GM12878 (cell line): ENCODE data around the gene RASGRP2. TPM values are rescaled to one million over a fixed set of nuclear protein-coding genes. Genes with fewer than 3 reads are reported as not detected.

ENCODE experiments used
- ATAC-seq: fragments of 200-7000 bp; cut with Tn5 transposase; 3 replicates; pipeline ENCODE4 v1.9.1; 2020; ENCODE audit warnings: mild to moderate bottlenecking, moderate library complexity
- BruUV-seq: library from RNA; stranded (reverse); fragments of 400-500 nt; replicated peaks from 2 replicates; lab custom pipeline; 2021; lab: Mats Ljungman, UMichigan
- CTCF ChIA-PET: fragments of 300-600 bp; sonication (Branson Sonifier 250); formaldehyde crosslinking; extraction: SDS; loops from one replicate; lab custom pipeline; 2021; ENCODE audit warnings: inconsistent platforms; lab: Yijun Ruan, JAX
- POLR2A ChIA-PET: fragments of 350-600 bp; formaldehyde crosslinking; extraction: SDS; loops from one replicate; lab custom pipeline; 2021; ENCODE audit warnings: inconsistent platforms; lab: Charles Lee
- RAD21 ChIA-PET: fragments of 300-600 bp; sonication (Branson Sonifier 250); formaldehyde crosslinking; loops from one replicate; lab custom pipeline; 2023; ENCODE audit warnings: antibody characterized with exemption; ENCODE audit not compliant: unreplicated experiment; lab: Charles Lee
- SMC1A ChIA-PET: fragments of 300-600 bp; sonication (Branson Sonifier 250); formaldehyde crosslinking; loops from one replicate; lab custom pipeline; 2023; ENCODE audit not compliant: unreplicated experiment, uncharacterized antibody; lab: Charles Lee
- DNase-seq: peaks from one replicate; pipeline ENCODE4 v3.0.0-alpha.2; 2011; ENCODE audit warnings: low read depth, low spot score
- FAIRE-seq: peaks from 3 replicates; lab custom pipeline; 2011; peaks lifted over from hg19 to GRCh38; lab: Jason Lieb, UNC
- H2AFZ ChIP-seq: 2 replicates; pipeline ENCODE4 v1.6.0; 2011; ENCODE audit warnings: low read depth, low read length, control low read depth; ENCODE audit not compliant: control insufficient read depth
- H3K27ac ChIP-seq: 2 replicates; pipeline ENCODE4 v1.5.1; 2011; ENCODE audit warnings: control low read depth; ENCODE audit not compliant: control insufficient read depth, insufficient read depth
- H3K27me3 ChIP-seq, 2 experiments: replicated peaks in 1 of 2; 2 replicates each; pipeline versions ENCODE4 v1.6.0 to v1.6.1; 2011; ENCODE audit warnings: low read length in 1 of 2; ENCODE audit not compliant: control insufficient read depth in 2 of 2, insufficient read depth in 2 of 2
- H3K36me3 ChIP-seq, 2 experiments: 2 replicates each; pipeline ENCODE4 v1.5.1; 2011; ENCODE audit warnings: low read length in 1 of 2; ENCODE audit not compliant: control insufficient read depth in 2 of 2, insufficient read depth in 2 of 2
- H3K4me1 ChIP-seq: 2 replicates; pipeline ENCODE4 v1.6.1; 2011; ENCODE audit warnings: mild to moderate bottlenecking, low read length, moderate library complexity, mixed read lengths; ENCODE audit not compliant: control insufficient read depth, insufficient read depth
- H3K4me2 ChIP-seq: 2 replicates; pipeline ENCODE4 v1.6.0; 2011; ENCODE audit warnings: control low read depth; ENCODE audit not compliant: control insufficient read depth, insufficient read depth
- H3K4me3 ChIP-seq: fragments of 200-600 bp; sonication (generic); 2 replicates; pipeline ENCODE4 v1.5.1; 2016
- H3K79me2 ChIP-seq: 2 replicates; pipeline ENCODE4 v1.6.0; 2011; ENCODE audit warnings: low read length; ENCODE audit not compliant: control insufficient read depth, insufficient read depth
- H3K9ac ChIP-seq: 2 replicates; pipeline ENCODE4 v1.8.0; 2011; ENCODE audit warnings: low read length, control low read depth, mixed read lengths; ENCODE audit not compliant: control insufficient read depth, insufficient read depth
- H3K9me3 ChIP-seq: replicated peaks from 3 replicates; pipeline ENCODE4 v1.5.1; 2011; ENCODE audit warnings: mild to moderate bottlenecking, low read length; ENCODE audit not compliant: control insufficient read depth, insufficient read depth
- H4K20me1 ChIP-seq: 2 replicates; pipeline ENCODE4 v1.6.0; 2011; ENCODE audit not compliant: control insufficient read depth, insufficient read depth
- BHLHE40 ChIP-seq, 2 experiments: fragments of 450-650 bp in 1 of 2; IDR thresholded peaks; 2 replicates each; pipeline ENCODE4 v1.6.1; 2011 to 2017; ENCODE audit warnings: low read depth in 2 of 2, borderline replicate concordance in 1 of 2, improper control_type of control experiment in 1 of 2, low read length in 1 of 2, mild to moderate bottlenecking in 1 of 2
- CBX3 ChIP-seq: fragments of 200-600 bp; sonication (generic); IDR thresholded peaks from 2 replicates; pipeline ENCODE4 v1.6.1; 2016; ENCODE audit warnings: low read depth, borderline replicate concordance
- FOXK2 ChIP-seq: fragments of 450-650 bp; IDR thresholded peaks from 2 replicates; pipeline ENCODE4 v1.6.1; 2017; ENCODE audit warnings: mild to moderate bottlenecking, moderate library complexity
- HDAC2 ChIP-seq: fragments of 200-600 bp; sonication (generic); IDR thresholded peaks from 2 replicates; pipeline ENCODE4 v1.6.1; 2017
- LARP7 ChIP-seq: fragments of 450-650 bp; IDR thresholded peaks from 2 replicates; pipeline ENCODE4 v1.6.1; 2017; ENCODE audit warnings: mild to moderate bottlenecking
- MEF2B ChIP-seq: fragments of 450-650 bp; IDR thresholded peaks from 2 replicates; pipeline ENCODE4 v1.6.1; 2018; ENCODE audit warnings: mild to moderate bottlenecking, moderate library complexity; ENCODE audit not compliant: partially characterized antibody, poor library complexity, severe bottlenecking
- POU2F2 ChIP-seq: IDR thresholded peaks from 3 replicates; pipeline ENCODE4 v1.6.1; 2011; ENCODE audit warnings: low read depth, mild to moderate bottlenecking, low read length, borderline replicate concordance
- RAD21 ChIP-seq: IDR thresholded peaks from 2 replicates; pipeline ENCODE4 v1.6.1; 2011; ENCODE audit warnings: mild to moderate bottlenecking, low read depth, low read length, moderate library complexity; ENCODE audit not compliant: insufficient read depth
- RB1 ChIP-seq: fragments of 450-650 bp; formaldehyde crosslinking; IDR thresholded peaks from 2 replicates; pipeline ENCODE4 v1.6.1; 2017; ENCODE audit warnings: mild to moderate bottlenecking, borderline replicate concordance
- RELA ChIP-seq: fragments of 450-650 bp; IDR thresholded peaks from 2 replicates; pipeline ENCODE4 v1.8.0; 2014; ENCODE audit warnings: borderline replicate concordance; ENCODE audit not compliant: partially characterized antibody
- SMAD5 ChIP-seq: IDR thresholded peaks from 2 replicates; pipeline ENCODE4 v1.6.1; 2016; ENCODE audit warnings: antibody characterized with exemption, low read depth
- SMC3 ChIP-seq: IDR thresholded peaks from 2 replicates; pipeline ENCODE4 v1.6.1; 2011; ENCODE audit warnings: low read length, improper control_type of control experiment, borderline replicate concordance
- TBL1XR1 ChIP-seq: IDR thresholded peaks from 2 replicates; pipeline ENCODE4 v1.6.1; 2012; ENCODE audit warnings: low read depth, low read length, improper control_type of control experiment
- YY1 ChIP-seq: IDR thresholded peaks from 2 replicates; pipeline ENCODE4 v1.6.1; 2011; ENCODE audit warnings: low read depth, mild to moderate bottlenecking, low read length
- WGBS: methylation state at CpG from one replicate; pipeline ENCODE4 v1.1.6; 2016; ENCODE audit warnings: low lambda C conversion rate; ENCODE audit not compliant: insufficient replicate concordance, insufficient coverage; ENCODE audit errors: missing lambda C conversion rate; 5-methylcytosine and 5-hydroxymethylcytosine counted together
- in situ Hi-C: fragments of 300-500 bp; cut with MboI; formaldehyde crosslinking; loops from 9 replicates; pipeline ENCODE4 v1.14.3; 2018; ENCODE audit warnings: mixed read lengths
- intact Hi-C: fragments of 100-400 bp; cut with micrococcal nuclease; formaldehyde crosslinking; loops from one replicate; pipeline ENCODE4 v1.14.2; 2022; ENCODE audit not compliant: unreplicated experiment
- polyA plus RNA-seq, 11 experiments: library from polyadenylated mRNA; depleted of rRNA in 4 of 11; unstranded in 6 of 11; stranded (reverse) in 5 of 11; fragments of >200 nt; fragmentation: Nextera tagmentation in 4 of 11; fragmentation: Illumina TruSeq in 1 of 11; extraction: Ambion mirVana in 4 of 11; extraction: Trizol in 1 of 11; gene quantifications; 1 replicate in 1 of 11; 2 replicates in 10 of 11; pipeline versions ENCODE4 v1.2.1 to v1.2.3, GENCODE V29; 2011 to 2016; ENCODE audit warnings: inconsistent platforms in 2 of 11, missing spikeins in 2 of 11, low read depth in 1 of 11
- total RNA-seq, 4 experiments: library from RNA; depleted of rRNA in 3 of 4; stranded (reverse); fragments of >200 nt in 3 of 4; fragmentation: Illumina TruSeq in 1 of 4; extraction: Trizol in 1 of 4; gene quantifications; 2 replicates each; pipeline versions ENCODE4 v1.2.1 to v1.2.3, GENCODE V29; 2013 to 2021
- TF ChIP-seq, protein P1 (sequence below): IDR thresholded peaks from 2 replicates; pipeline ENCODE4 v1.6.1; 2012; ENCODE audit warnings: low read depth, low read length, improper control_type of control experiment
- TF ChIP-seq, protein P2 (sequence below): fragments of 450-650 bp; IDR thresholded peaks from 2 replicates; pipeline ENCODE4 v1.6.1; 2017; ENCODE audit warnings: mild to moderate bottlenecking, moderate library complexity

RASGRP2 gene
- total and polyA plus RNA-seq, 10 of the 15 experiments (the other 5 are each of a cell fraction or from before 2014, with no cell fraction given), result 0.26 to 9.0 (median 5.4) TPM

DNA sequence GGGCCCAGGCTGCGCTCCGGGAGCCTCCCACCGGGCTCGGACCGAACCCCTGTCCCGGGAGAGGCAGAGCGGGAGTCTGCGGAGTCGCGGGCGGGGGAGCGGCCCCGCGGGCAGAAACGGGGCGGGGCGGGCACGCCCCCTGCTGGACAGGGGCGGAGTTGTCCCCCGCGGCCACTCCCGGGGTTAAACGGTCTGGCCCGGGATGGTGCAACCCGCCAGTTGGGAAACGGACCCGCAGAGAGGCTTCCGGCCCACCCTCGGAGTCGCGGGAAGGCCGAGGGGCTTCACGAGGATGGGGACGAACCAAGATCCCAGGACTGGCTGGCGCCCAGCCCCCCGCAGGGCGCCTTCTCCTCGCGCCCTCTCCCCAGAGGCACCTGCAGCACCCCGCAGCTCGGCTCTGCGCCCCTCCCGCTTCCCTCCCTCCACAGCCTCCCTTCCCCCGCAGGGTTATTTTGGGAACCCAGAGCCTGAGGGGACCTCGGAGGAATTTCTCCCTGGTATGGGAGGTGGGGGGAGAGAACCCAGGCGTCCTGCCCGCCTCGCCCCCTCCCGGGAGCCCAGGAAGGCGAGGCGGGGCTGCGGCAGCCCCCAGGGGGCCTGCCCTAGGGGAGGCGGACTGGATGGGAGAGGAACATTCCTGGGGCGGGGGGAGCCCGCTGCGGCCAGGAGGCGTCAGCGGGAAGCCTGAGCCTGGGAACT, 902 bp downstream of the RASGRP2 start:
- in situ Hi-C loops (no loop called here), intact Hi-C loops (loop anchor here (1.0 to 2.0 kb wide), 4 partner anchors 24 to 294 kb away; no protein-coding TSS in a partner anchor)
- peaks cover 29% of the 10 kb centered on the region for H3K4me1 ChIP-seq
- no peaks in the 10 kb centered on the region for H4K20me1 ChIP-seq
- WGBS, result 1% methylated on average over 40 of the region's 58 CpGs
- H3K27me3 ChIP-seq, result peaks cover 0 to 5% of the 10 kb centered on the region in 2 experiments; a peak in 3 of 4 replicates
- DNase-seq (no peak), ATAC-seq (peak; percentile 70), FAIRE-seq (no peak)
- peak overlapping the region; percentile 92 for H3K4me2 ChIP-seq
- ChIA-PET RAD21 (interaction anchor here (0.6 to 3.6 kb wide), 7 partner anchors 17 to 67 kb away, joined by 3 to 21 read pairs (median 4); partner anchors contain the start of gene MEN1), CTCF (interaction anchor here (0.6 to 9.7 kb wide), 22 partner anchors 8 to 1968 kb away, joined by 3 to 86 read pairs (median 4); partner anchors contain the start of gene PRDX5), POLR2A (interaction anchor here (0.6 kb wide), 2 partner anchors 28 to 317 kb away, joined by 3 read pairs; no protein-coding TSS in a partner anchor), SMC1A (interaction anchor here (3.2 kb wide), 1 partner anchor 54 kb away, joined by 15 read pairs; no protein-coding TSS in a partner anchor)
- BruUV-seq, result no TSS peak
- H3K36me3 ChIP-seq, result no peaks in the 10 kb centered on the region
- H3K9ac ChIP-seq, result peak overlapping the region; percentile 7; the same call in 1 of the 2 replicates
- no peak overlapping the region for H3K27ac ChIP-seq
- H2AFZ ChIP-seq, result peak overlapping the region; percentile 55
- H3K9me3 ChIP-seq, result no peaks in the 10 kb centered on the region
- no peaks in the 10 kb centered on the region for H3K79me2 ChIP-seq
- peak overlapping the region; percentile 35 for H3K4me3 ChIP-seq
- peak; percentile 63; the same call in 1 of the 2 replicates for TF ChIP-seq RB1
- TF ChIP-seq SMAD5, result no peak
- peak; percentile 4 for TF ChIP-seq RELA
- no peak for TF ChIP-seq HDAC2
- TF ChIP-seq RAD21, result peak; percentile 62
- TF ChIP-seq MEF2B, result peak; percentile 35
- TF ChIP-seq POU2F2, result no peak
- TF ChIP-seq TBL1XR1, result no peak
- TF ChIP-seq SMC3, result peak; percentile 58
- TF ChIP-seq, protein P1, sequence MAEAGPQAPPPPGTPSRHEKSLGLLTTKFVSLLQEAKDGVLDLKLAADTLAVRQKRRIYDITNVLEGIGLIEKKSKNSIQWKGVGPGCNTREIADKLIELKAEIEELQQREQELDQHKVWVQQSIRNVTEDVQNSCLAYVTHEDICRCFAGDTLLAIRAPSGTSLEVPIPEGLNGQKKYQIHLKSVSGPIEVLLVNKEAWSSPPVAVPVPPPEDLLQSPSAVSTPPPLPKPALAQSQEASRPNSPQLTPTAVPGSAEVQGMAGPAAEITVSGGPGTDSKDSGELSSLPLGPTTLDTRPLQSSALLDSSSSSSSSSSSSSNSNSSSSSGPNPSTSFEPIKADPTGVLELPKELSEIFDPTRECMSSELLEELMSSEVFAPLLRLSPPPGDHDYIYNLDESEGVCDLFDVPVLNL, result peak; percentile 37; the same call in 1 of the 2 replicates
- peak; percentile 32; the same call in 1 of the 2 replicates for TF ChIP-seq YY1
- TF ChIP-seq CBX3, result no peak
- peak; percentile 16 to 34; a peak in 1 of 4 replicates for TF ChIP-seq BHLHE40 (IDR thresholded peaks at IDR 0.05; ENCODE audit: borderline replicate concordance in 1 of 2, low read depth in 2 of 2, low read length in 1 of 2)
- TF ChIP-seq FOXK2, result no peak
- TF ChIP-seq, protein P2, sequence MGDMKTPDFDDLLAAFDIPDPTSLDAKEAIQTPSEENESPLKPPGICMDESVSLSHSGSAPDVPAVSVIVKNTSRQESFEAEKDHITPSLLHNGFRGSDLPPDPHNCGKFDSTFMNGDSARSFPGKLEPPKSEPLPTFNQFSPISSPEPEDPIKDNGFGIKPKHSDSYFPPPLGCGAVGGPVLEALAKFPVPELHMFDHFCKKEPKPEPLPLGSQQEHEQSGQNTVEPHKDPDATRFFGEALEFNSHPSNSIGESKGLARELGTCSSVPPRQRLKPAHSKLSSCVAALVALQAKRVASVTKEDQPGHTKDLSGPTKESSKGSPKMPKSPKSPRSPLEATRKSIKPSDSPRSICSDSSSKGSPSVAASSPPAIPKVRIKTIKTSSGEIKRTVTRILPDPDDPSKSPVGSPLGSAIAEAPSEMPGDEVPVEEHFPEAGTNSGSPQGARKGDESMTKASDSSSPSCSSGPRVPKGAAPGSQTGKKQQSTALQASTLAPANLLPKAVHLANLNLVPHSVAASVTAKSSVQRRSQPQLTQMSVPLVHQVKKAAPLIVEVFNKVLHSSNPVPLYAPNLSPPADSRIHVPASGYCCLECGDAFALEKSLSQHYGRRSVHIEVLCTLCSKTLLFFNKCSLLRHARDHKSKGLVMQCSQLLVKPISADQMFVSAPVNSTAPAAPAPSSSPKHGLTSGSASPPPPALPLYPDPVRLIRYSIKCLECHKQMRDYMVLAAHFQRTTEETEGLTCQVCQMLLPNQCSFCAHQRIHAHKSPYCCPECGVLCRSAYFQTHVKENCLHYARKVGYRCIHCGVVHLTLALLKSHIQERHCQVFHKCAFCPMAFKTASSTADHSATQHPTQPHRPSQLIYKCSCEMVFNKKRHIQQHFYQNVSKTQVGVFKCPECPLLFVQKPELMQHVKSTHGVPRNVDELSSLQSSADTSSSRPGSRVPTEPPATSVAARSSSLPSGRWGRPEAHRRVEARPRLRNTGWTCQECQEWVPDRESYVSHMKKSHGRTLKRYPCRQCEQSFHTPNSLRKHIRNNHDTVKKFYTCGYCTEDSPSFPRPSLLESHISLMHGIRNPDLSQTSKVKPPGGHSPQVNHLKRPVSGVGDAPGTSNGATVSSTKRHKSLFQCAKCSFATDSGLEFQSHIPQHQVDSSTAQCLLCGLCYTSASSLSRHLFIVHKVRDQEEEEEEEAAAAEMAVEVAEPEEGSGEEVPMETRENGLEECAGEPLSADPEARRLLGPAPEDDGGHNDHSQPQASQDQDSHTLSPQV, result 0 out of 2 replicates have a peak, but pooled peaks have one; percentile 38
- TF ChIP-seq LARP7, result peak; percentile 8; the same call in 1 of the 2 replicates
